Heart left ventricle (tissue), 16 donors: ENCODE results near the gene PLA2G4F. TPM values are rescaled to one million over a fixed set of nuclear protein-coding genes. Genes with fewer than 3 reads are reported as not detected.

ENCODE experiments used
- ATAC-seq, 4 donors: fragments of 200-7000 bp; cut with Tn5 transposase; one replicate each; pipeline ENCODE4 v1.9.1; 2020 to 2022; ENCODE audit warnings: moderate library complexity in 4 of 4, mild to moderate bottlenecking in 3 of 4, moderate number of reproducible peaks in 1 of 4
- DNase-seq, 5 donors: peaks; one replicate each; pipeline ENCODE4 v3.0.0-alpha.2; 2020
- H3K27ac ChIP-seq, 12 donors: fragments of 200-600 bp; sonication (generic) in 4 of 12; one replicate each; pipeline versions ENCODE4 v1.5.0 to v1.8.0; 2016 to 2022; ENCODE audit warnings: mild to moderate bottlenecking in 2 of 12
- H3K27me3 ChIP-seq, 9 donors: fragments of 200-600 bp; sonication (generic) in 2 of 9; one replicate each; pipeline versions ENCODE4 v1.5.1 to v1.8.0; 2016 to 2022; ENCODE audit warnings: mild to moderate bottlenecking in 3 of 9
- H3K36me3 ChIP-seq, 9 donors: fragments of 200-600 bp; sonication (generic) in 2 of 9; one replicate each; pipeline versions ENCODE4 v1.5.0 to v1.8.0; 2018 to 2022; ENCODE audit warnings: mild to moderate bottlenecking in 2 of 9
- H3K4me1 ChIP-seq, 12 donors: fragments of 200-600 bp; sonication (generic) in 4 of 12; one replicate each; pipeline versions ENCODE4 v1.5.0 to v1.8.0; 2016 to 2022; ENCODE audit warnings: mild to moderate bottlenecking in 3 of 12
- H3K4me3 ChIP-seq, 12 donors: fragments of 200-600 bp; sonication (generic) in 4 of 12; one replicate each; pipeline versions ENCODE4 v1.5.0 to v1.8.0; 2017 to 2022; ENCODE audit warnings: mild to moderate bottlenecking in 9 of 12, moderate library complexity in 4 of 12
- H3K9me3 ChIP-seq, 12 donors: fragments of 200-600 bp; sonication (generic) in 4 of 12; one replicate each; pipeline versions ENCODE4 v1.5.0 to v1.8.0; 2016 to 2022; ENCODE audit warnings: mild to moderate bottlenecking in 1 of 12
- POLR2A ChIP-seq, 2 donors: fragments of 450-650 bp; IDR thresholded peaks; one replicate each; pipeline ENCODE4 v1.6.1; 2017; ENCODE audit warnings: antibody characterized with exemption in 2 of 2, mild to moderate bottlenecking in 2 of 2, moderate library complexity in 2 of 2
- WGBS, 4 donors: extraction: QIAGEN DNeasy Blood & Tissue Kit in 2 of 4; methylation state at CpG; one replicate each; pipeline versions ENCODE4 v1.1.5 to v1.1.7; 2013 to 2018; 5-methylcytosine and 5-hydroxymethylcytosine counted together
- intact Hi-C, 10 donors: fragments of 100-400 bp; cut with DNase I; formaldehyde crosslinking; loops; one replicate each; pipeline versions ENCODE4 v1.11.1 to v1.14.2; 2022
- polyA plus RNA-seq, 2 donors: library from polyadenylated mRNA; stranded (reverse); fragments of 200-250 nt; gene quantifications; one replicate each; pipeline ENCODE4 v1.2.3, GENCODE V29; 2013
- total RNA-seq, 9 donors: library from RNA; depleted of rRNA in 2 of 9; stranded (reverse); fragments of >200 nt in 2 of 9; fragmentation: NEBNext Ultra II Directional in 3 of 9; extraction: Animal tissue kit (Norgen Biotek cat#: 25700) in 3 of 9; gene quantifications; one replicate each; pipeline versions ENCODE4 v1.1.0 to v1.2.4, GENCODE V29; 2016 to 2023
- TF ChIP-seq, protein P1 (sequence below), 12 donors: fragments of 200-600 bp; sonication (generic) in 4 of 12; IDR thresholded peaks; one replicate each; pipeline versions ENCODE4 v1.5.0 to v1.8.0; 2018 to 2022; ENCODE audit warnings: antibody characterized with exemption in 12 of 12, mild to moderate bottlenecking in 5 of 12
- donor health status: ischemic (EF 13 %, LVEDD 7.1; RV severe dilation, severe dysfunction).
- donor health status: healthy with polysubstance abuse.
- donor health status: DM: no; HTN: yes; CAD: no.
- donor health status: DM: no; HTN: no; CAD: no.
- donor health status: ischemic (EF 25% LVEDD 6.9; RV normal size, moderate dysfunction).
- donor health status: ischemic (EF 25% LVEDD 5.7; RV mildly dilated, moderate dysfunction).
- donor health status: healthy.
- donor health status: DM: yes; HTN: yes; CAD: no.
- donor health status: ischemic (EF 35%, LVEDD 5.7; RV mildly dilated, moderate dysfunction).
- donor health status: nonischemic (EF 11% LVEDD 7.7; RV severe dilation, severe dysfunction).
- donor health status: DM: yes; HTN: yes; CAD: no.
- donor health status: PGD.
- donor health status: ischemic (EF 29% LVEDD 5.4; RV normal size, mild dysfunction).
- donor health status: nonischemic (EF 23%, LVEDD 6.1; RV moderate dilation, normal function).

Gene PLA2G4F
- total and polyA plus RNA-seq, 11 donors = 0.09 to 9.0 (median 1.4) TPM

DNA sequence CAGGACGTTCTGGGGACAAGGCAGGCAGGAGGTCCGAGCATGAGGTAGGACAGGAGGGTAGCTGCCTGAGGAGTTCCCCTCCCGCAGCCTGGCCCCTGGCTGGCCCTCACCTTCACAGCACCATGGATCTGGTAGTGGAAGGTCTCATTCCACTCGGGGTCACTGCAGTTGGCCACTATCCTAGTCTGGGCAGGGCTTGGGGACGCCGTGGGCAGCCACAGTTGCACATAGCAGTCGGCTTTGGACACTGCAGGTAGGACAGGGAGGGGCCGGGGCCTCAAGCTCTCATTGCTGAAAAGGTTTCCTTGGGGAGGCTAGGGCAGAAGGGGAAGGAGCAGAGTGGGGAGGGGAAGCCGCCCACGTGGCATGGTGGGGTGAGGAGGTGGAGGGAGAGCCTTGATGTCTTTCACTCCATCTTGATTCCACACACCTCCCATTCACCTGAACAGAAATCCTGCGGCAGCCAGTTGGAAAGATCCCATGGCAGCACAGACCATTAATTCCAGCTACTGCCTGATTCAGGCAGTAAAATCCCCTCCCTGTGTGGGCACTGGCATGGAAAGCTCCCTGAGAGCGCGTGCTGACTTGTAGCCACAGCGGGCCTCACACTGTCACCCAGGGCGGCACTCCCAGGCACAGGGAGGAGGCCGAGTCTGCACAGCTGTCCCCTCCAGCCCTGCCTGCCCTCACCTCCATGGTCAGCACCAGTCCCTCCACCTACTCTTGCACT is 2.1 kb downstream of the PLA2G4F start:
- WGBS, 4 donors = 68 to 77% (median 72%) methylated on average over 14 to 16 of the region's 16 CpGs
- no peak overlapping the region for H3K4me3 ChIP-seq
- DNase-seq = no peak
- peaks cover 0 to 7% (median 0%) of the 10 kb centered on the region in 9 donors for H3K36me3 ChIP-seq
- no peak for ATAC-seq
- TF ChIP-seq, protein P1, sequence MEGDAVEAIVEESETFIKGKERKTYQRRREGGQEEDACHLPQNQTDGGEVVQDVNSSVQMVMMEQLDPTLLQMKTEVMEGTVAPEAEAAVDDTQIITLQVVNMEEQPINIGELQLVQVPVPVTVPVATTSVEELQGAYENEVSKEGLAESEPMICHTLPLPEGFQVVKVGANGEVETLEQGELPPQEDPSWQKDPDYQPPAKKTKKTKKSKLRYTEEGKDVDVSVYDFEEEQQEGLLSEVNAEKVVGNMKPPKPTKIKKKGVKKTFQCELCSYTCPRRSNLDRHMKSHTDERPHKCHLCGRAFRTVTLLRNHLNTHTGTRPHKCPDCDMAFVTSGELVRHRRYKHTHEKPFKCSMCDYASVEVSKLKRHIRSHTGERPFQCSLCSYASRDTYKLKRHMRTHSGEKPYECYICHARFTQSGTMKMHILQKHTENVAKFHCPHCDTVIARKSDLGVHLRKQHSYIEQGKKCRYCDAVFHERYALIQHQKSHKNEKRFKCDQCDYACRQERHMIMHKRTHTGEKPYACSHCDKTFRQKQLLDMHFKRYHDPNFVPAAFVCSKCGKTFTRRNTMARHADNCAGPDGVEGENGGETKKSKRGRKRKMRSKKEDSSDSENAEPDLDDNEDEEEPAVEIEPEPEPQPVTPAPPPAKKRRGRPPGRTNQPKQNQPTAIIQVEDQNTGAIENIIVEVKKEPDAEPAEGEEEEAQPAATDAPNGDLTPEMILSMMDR (IDR thresholded peaks at IDR 0.05) = no peak
- no peak for TF ChIP-seq POLR2A (IDR thresholded peaks at IDR 0.05)
- H3K27ac ChIP-seq = peak overlapping the region in 1 of 12 donors; percentile 23
- intact Hi-C loops = no loop called here
- no peaks in the 10 kb centered on the region for H3K9me3 ChIP-seq
- H3K27me3 ChIP-seq = no peaks in the 10 kb centered on the region
- H3K4me1 ChIP-seq = peaks cover 0 to 58% (median 18%) of the 10 kb centered on the region in 12 donors

DNA sequence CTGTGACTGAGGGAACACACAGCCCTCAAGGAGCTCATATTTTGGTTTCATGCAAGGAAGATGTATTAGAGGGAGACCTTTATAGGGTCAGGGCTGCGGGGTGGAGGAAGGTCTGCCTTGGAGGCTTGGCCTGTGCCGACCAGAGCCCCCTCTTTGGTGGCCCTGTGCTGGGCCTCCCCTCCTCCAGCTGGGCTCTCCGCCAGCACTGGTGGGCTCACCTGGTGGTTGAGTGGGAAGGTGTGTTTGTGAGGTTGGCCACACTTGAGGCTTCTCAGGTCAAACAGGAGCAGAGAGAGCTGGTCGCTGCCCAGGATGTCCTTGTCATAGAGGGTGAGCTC is 2.6 kb downstream of the PLA2G4F start:
- Histone ChIP-seq H3K27me3 (no peaks in the 10 kb centered on the region), H3K9me3 (no peaks in the 10 kb centered on the region), H3K4me1 (peaks cover 0 to 56% (median 16%) of the 10 kb centered on the region in 12 donors), H3K27ac (no peak overlapping the region), H3K36me3 (peaks cover 0 to 4% (median 0%) of the 10 kb centered on the region in 9 donors), H3K4me3 (no peak overlapping the region)
- WGBS, 4 donors = 81 to 95% (median 91%) methylated on average over 4 of the region's 4 CpGs
- no peak for DNase-seq
- no peak for ATAC-seq
- TF ChIP-seq, protein P1 (IDR thresholded peaks at IDR 0.05) = no peak
- no peak for TF ChIP-seq POLR2A (IDR thresholded peaks at IDR 0.05)
- intact Hi-C loops = no loop called here

DNA sequence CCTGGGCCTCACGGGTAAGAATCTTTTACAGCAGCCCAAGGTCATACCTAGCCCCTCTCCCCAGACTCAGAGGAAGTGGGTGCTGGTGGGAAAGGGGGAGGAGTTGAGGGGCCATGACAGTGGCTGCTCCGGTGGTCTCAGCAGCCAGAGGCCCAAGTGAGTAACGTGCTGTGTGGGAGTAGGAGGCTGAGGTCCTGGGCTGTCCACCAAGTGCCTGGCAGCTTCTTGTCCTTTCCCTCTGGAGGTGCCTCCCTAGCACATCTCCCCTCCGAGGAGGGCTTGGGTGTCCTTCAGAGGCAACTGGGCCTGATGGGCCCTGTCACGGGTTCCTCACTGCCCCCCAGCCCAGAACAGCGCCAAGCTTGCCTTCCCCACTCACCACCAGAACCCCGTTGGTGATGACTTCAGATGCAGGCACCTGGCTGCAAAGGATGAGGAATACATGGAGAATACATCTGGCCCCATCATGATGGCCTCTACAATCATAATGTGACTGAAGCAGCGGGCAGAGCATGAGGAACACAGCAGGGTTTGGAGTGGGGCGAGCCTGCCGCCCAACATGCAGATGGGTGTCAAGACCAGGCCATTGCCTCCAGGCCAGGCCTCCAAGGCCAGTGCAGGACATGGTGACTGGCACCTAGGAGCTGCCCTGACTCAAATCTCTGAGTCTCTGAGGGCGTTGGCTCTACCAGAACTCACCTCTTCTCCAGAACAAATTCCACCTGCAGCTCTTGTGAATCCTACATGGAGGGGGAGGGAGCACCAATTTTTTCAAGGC is 3.3 kb downstream of the PLA2G4F start:
- no peak overlapping the region for H3K4me3 ChIP-seq
- H3K27ac ChIP-seq = peak overlapping the region in 7 of 12 donors; percentile 14 to 71 (median 48)
- H3K27me3 ChIP-seq = no peaks in the 10 kb centered on the region
- DNase-seq (no peak), ATAC-seq (no peak)
- TF ChIP-seq POLR2A (IDR thresholded peaks at IDR 0.05) = no peak
- TF ChIP-seq, protein P1 (IDR thresholded peaks at IDR 0.05) = no peak
- 89 to 95% (median 93%) methylated on average over 9 to 11 of the region's 11 CpGs for WGBS, 4 donors
- H3K36me3 ChIP-seq = no peaks in the 10 kb centered on the region
- no peaks in the 10 kb centered on the region for H3K9me3 ChIP-seq
- intact Hi-C loops = no loop called here
- H3K4me1 ChIP-seq = peaks cover 0 to 49% (median 15%) of the 10 kb centered on the region in 12 donors
